HG03108 (cell line): ENCODE results near the gene TRMT2A.

Experiments
- ATAC-seq: cut with Tn5 transposase; IDR thresholded peaks from one replicate; pipeline ENCODE4 v1.9.1; 2021; ENCODE audit warnings: moderate library complexity; ENCODE audit not compliant: unreplicated experiment

Gene TRMT2A

DNA sequence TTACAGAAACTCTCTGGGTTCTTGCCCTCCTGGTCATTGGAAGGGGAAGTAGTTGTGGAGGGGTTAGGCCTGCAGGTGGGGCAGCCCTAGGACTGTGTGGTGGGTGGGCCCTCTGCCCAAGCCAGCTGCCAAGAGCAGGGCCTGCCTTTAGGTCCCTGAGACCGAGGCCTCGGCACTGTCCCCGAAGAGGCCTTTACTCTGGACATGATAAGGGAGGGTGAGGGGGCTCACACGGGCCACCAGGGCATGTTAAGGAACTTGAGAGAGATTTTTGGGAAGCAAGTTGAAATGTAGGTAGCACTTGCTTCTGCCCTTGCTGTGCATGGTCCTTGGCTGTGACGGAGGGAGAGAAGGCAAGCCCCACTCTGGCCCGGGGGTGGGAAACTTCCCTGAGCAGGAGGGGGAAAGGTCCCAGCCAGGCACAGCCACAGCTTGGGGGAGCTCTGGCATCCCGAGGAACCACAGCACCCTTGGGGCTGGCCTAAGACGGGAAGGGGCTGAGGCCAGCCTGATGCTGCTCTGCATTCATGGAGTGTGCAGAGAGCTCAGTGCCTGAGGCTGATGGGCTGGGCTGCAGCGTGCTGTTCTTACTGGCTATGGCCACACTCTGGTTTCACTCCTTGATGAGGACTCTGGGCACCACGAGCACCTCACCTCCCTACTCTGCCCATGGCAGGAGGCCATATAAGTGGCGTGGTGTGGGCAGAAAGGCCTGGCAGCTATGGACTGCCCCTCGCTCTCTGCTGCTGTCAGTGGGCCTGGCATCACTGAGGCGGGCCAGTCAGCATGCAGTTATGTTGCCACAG lies 8.9 kb downstream of the TRMT2A start:
- ATAC-seq, result no peak

DNA sequence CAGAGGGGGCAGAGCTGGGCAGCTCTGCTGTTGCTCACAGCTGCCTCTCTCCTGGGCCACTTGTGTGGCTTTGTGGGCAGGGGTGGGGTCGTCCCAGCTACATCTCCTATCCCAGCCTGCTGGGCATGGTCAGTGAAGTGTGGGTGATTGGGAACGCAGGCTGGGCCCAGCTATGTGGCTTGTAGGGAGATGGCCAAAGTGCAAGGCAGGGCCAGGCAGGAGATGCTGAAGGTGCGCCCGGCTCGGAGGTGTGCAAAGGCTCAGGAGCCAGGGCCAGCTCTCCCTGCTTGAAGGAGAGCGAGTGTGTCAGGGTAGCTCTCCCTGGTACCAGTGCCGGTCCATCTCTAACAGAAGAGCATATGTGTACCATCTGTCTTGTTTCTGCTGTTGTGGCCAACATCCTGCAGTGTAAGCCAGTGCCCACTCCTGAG lies 9.5 kb downstream of the TRMT2A start:
- ATAC-seq, result no peak

DNA sequence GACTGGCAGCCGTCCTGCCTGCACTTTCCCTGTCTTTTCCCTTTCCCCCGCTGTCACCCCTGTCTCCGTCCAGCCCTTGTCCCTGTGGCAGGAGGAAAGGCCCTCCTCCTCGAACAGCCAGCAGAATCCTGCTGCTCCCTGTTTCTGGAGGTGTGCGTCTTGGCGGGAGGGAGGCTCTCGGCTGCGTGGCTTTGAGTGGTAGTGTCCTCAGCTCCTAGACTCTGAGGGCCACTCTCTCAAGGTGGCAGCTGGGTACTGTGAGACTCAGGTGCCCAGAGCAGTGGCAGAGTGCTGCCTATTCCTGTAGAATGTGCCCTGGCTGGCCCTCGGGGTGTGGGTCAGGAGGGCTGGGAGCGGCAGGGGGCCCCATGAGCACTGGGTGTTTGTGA lies 10.2 kb downstream of the TRMT2A start:
- no peak for ATAC-seq

DNA sequence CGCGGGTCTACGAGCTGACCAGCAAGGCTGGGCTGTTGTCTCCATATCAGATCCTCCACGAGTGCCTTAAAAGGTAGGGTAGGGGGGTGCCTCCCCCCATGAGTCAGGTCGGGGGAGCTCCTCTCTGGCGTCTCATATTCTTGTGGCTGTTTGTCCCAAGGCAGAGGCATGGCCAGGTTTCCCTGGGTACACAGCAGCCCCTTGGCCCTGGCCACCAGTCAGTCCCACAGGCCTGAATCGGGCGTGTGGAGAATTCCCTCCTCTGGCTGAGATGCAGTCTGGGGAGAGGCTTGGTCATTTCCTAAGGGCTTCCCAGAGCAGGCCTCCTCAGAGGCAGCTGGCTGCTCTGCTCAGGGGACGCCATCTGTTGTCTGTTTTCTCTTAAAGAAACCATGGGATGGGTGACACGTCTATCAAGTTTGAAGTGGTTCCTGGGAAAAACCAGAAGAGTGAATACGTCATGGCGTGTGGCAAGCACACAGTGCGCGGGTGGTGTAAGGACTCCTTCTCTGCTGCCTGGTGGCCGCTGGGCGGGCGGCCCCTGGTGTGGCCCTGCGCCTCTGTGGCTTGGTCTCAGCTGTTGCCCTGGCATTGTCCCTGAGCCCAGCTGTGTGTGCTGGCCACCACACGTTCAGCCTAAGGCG lies 10.7 kb downstream of the TRMT2A start:
- ATAC-seq, result no peak

DNA sequence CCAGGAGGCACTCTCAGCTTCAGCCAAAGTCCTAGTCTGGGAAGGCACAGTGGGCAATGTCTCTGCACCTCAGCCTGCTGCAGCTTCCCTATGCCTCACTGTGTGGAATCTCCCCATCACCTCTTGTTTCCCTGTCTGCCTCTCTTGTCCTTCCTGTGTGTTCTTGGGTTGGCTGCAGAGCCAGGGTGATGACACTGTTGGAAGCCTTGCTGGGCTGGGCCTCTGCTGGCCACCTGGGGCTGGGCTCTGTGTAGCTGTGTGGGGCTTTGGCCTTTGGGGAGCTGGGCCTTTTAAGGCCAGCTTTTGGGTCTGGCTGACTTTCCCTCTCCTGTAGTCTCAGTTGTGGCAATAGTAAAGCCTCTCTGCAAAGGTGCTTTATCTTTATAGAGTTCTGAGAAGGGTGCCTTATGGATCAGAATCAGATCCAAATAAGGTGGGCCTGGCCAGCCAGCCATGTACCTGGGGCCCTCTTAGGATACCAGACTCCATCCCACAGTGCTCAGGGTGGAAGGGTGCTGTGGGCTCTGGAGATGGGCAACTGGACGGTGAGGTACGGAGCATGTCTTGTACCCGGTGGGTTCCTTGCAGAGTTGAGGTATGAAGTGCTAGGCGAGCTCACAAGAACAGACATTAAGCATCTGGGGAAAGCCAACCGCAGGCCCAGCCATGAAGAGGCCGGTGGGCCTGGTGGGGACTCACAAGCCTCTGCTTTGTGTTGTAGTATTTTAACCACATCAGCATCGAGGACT lies 11.4 kb downstream of the TRMT2A start:
- no peak for ATAC-seq

DNA sequence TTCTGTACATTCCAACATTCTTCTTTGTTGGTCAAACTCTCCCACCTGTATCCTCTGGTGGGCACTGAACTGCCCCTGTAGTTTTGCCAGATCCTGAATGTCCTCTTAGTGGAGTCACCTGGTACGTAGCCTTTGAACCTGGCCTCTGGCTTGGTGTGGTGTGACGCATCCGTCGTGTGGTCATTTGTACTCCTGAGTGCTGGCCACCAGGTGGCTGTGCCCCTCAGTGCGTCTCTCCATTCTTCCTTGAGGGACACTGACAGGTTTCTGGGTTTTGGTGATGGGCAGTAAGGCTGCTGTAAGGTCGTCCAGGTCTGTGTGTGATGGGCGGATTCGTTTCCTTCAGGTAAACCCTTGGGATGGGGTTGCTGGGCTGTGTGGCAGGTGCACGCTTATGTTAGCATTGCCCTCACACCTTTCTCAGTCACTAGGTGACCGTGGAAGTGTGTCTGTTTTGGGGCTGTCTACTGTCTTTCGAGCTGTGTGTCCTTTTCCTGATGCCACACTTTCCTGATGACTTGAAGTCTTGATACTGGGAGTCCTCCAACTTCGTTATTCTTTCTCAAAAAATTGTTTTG lies 14.7 kb downstream of the TRMT2A start:
- no peak for ATAC-seq

DNA sequence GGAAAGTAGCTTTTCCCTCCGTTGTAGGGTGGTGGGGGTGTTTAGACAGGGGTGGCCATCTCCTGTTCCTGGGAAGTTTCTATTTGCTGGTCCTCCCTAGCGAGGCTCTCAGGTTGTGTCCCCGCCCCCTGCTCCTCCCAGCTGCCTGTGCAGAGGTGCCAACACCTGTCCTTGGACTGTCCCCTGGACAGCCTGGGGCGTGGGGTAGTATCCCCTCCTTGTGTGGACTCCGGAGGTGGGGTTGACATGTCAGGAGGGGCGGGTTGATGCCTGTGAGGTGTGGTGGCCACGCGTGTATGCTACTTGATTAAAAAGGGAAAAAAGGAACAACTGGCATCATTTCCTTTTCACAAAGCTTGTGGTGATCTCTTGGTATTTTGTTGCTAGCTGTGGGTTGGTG lies 15.4 kb downstream of the TRMT2A start:
- ATAC-seq, result no peak

DNA sequence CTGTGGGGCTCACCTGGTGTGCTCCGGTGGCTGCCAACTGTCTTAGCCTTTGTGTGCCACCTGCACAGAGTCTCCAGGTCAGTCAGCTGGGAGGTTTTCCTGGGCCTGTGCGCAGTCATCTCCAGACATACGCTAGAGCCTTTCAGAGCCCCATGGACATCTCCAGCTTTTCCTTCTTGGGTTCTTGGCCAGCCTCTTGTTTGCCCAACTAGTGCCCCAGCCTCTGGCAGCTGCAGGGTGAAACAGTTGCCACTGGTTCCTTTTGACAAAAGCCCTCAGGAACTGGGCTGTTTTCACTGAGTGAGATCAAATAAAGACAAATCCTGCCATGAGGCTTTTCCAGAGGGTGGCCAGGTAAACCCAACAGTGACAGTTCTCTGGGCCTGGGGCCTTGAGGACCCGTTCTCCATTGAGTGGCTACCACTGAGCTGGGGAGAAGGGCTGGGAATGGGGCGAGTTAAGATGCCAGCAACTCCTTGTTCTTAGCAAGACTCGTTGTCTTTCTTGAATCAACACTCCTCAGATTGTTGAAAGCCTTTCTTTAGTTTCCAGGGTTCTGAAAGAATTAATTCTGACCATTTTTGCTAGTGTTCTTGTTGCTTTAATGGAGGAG lies 17.8 kb downstream of the TRMT2A start:
- no peak for ATAC-seq

DNA sequence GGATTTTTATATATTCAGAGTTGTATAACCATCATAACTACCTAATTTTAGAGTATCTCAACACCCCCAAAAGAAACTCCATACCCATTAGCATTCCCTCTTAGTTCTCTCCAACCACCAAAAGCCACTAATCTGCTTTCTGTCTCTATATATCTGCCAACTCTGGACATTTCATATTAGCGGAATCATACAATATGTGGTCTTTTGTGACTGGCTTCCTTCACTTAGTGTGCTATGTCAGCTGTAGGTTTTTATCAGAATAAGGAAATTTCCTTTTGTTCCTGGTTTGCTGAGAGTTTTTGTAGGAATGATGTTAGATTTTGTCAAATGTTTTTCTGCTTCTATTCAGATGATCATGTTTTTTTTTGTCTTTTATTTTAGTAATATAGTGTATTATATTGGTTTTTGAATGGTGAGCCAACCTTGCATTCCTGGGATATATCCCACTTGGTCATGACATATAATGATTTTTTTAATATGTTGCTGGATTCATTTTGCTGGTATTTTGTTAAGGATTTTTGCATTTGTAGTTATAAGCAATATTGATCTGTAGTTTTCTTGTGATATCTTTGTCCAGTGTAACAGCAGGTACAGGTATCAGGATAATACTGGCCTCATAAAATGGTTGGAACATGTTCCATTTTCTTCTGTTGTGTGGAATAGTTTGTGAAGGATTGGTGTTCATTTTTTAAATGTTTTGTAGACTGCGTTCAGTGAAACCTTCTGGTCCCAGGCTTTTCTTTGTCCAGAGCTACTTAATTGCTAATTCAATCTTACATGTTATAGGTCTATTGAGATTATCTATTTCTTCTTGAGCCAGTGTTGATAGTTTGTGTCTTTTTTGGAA lies 20.2 kb downstream of the TRMT2A start:
- no peak for ATAC-seq

DNA sequence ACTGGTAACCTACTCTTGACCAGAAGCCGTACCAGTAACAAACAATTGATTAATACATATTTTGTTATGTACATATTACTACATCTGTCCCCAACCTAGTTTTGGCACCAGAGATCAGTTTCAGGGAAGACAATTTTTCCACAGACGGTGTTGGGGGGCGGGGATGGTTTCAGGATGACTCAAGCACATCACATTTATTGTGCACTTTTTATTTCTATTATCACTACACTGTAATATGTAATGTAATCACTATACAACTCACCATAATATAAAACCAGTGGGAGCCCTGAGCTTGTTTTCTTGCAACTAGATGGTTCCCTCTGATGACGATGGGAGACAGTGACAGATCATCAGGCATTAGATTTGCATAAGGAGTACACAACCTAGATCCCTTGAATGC lies 21.5 kb downstream of the TRMT2A start:
- no peak for ATAC-seq

DNA sequence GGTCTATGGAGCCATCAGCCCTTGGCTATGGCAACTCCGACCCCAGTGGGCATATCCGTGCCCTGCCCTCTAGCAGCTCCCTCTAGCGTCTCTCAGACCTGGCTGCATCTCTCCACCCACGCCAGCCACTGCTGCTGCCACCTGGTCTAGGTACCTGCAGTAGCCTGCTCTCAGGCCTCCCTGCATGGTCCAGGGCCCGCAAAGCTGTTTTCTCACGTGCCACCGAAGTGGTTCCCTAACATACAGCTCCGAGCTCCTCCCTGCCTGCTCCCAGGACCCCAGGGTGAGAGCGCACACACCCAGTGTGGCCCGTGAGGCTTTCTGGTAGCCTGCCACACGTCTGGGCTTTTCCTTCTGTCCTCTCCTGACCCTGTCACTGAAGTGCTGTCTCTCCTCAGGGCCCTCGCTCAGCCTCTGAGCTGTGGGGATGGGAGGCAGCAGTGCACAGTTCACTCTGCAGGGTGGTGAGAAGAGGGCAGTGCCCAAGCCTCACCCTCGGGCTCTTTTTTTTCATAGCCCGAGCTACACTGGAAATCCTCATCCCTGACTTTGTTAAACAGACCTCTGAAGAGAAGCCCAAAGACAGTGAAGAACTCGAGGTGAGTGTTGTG lies 22.7 kb downstream of the TRMT2A start:
- no peak for ATAC-seq

DNA sequence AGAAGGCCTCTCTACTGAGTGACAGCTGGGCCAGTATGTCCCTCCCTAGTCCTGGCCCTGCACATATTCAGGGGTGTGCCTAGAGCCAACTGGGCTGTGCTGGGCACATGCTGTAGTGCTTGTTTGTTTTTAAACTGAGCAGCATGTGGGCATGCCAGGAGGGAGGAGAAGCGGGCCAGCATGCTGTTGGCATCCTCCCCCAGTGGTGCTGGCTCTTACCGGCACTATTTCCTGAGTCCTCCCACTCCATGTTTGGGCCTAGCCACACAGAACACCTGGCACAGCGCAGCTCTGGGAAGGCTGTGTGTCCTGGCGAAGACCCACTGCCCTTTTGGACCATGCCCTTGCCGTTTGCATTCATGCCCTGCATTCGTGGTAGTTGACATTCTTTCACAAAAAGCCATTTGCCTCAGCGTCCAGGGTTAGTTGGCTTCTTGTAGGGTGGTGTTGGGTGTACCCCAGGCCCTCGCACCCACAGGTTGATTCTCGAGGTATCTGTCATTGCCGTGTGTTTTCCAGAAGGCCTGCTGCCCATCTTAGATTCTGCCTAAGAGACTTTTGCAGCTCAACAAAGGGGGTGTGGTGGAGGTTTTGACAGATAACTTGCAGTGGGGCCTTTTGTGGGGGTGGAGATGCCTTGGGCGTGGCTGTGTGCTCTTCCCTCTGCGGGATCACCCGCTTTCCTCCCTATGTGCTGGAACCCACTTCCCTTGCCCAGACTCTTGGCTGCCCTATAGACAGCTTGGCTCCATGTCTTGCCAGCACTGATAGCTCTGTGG lies 23.4 kb downstream of the TRMT2A start:
- ATAC-seq, result no peak

DNA sequence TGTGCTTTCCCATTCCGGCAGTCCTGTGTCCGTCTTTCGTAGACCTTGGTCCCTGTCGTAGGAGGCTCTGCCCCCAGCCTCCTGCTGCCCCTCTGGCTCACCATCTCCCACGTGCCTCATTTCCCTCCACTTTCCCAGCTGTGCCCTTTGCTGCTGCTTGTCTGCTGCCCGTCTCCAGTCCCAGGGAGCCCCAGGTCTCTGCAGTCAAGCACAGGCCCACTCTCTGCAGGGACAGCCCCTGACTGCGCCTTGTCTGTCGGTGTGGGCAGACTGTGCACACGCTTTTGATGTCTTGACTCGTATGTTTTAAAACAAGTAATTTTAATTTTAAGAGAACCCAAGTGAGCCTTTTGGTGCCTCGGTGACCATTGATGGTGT lies 24.6 kb downstream of the TRMT2A start:
- ATAC-seq, result no peak

DNA sequence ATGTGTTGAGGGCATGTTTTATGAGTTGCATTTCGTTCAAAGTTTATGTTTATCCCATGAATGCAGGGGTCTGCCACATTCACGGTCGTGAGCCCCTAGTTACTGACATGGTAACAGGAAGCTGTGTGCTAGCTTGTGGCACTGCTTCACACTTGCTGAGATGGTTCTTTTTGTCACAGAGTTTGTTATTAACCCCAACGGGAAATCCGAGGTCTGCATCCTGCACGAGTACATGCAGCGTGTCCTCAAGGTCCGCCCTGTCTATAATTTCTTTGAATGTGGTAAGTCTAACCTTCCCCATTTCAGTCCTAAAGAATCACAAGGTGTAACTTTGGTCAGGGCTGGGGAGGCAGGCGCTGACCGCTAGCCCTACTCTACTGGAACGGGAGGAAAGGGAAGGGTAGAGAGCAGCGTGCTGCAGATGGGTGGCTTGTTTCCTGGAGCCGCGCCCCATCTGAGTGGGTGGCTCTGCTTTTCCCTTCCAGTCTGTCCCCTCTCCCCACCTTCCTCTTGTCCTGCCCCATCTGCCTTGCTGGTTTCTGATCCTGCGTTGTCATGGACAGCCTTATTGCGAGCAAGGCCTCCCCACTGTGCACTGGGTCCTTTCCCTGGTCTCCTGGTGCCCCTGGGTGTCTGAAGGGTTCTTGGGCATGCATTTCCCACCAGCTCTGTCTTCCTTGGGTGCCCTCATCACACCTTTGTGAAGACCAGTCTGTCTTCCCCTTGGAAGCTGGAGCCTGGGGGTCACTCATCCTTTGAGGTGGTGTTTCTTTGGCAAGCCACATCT lies 25.1 kb downstream of the TRMT2A start:
- no peak for ATAC-seq

DNA sequence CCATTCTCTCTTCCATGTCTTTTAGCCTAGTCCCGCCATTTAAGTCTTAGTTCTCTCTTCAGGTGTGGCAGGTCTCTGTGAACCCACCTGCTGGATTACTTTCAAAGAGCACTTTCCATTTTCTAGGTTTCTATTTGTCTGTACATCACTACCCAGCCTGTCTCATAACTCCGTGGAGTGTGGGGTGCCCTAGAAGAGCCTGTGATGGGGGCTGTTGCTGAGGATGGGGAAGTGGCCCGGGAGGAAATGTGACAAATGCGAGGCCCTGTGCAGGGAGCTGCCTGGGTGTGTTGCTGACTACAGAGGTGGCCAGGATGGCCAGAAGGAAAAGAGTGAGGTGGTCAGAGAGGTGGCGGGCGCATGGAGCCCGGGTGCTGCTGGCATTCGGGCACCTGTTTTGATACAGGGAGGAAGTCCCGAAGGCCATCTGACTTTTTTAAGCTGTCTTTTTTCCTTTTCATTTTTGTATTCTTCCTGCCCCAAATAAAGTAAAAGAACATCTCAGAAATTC lies 26.2 kb downstream of the TRMT2A start:
- ATAC-seq, result no peak

DNA sequence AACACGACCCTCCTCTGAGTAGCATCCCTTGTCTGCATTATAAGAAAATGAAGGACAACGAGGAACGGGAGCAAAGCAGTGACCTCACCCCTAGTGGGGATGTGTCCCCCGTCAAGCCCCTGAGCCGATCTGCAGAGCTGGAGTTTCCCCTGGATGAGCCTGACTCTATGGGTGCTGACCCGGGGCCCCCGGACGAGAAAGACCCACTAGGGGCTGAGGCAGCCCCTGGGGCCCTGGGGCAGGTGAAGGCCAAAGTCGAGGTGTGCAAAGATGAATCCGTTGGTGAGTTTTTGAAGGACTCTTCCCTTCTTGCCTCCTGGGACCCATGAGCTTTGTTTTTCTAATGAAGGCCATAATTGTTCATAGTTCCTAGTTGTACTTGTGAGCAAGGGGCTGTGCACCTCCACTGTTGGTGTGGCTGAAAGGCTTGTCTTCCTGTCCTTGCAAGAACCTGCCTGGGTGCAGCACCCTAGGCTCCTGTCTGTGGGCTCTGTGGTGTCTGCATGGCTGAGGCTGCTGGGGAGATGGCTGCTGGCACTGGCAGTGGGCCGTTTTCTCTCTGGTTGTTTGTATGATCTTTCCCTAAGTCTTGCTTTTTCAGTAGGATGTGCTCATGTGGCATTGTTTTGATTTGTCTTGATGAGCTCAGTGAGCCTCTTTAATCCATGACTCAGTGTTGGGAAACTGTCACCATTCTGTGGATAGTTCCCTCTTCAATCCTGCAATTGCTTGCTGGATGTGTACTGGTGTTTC lies 26.9 kb downstream of the TRMT2A start:
- ATAC-seq, result no peak

DNA sequence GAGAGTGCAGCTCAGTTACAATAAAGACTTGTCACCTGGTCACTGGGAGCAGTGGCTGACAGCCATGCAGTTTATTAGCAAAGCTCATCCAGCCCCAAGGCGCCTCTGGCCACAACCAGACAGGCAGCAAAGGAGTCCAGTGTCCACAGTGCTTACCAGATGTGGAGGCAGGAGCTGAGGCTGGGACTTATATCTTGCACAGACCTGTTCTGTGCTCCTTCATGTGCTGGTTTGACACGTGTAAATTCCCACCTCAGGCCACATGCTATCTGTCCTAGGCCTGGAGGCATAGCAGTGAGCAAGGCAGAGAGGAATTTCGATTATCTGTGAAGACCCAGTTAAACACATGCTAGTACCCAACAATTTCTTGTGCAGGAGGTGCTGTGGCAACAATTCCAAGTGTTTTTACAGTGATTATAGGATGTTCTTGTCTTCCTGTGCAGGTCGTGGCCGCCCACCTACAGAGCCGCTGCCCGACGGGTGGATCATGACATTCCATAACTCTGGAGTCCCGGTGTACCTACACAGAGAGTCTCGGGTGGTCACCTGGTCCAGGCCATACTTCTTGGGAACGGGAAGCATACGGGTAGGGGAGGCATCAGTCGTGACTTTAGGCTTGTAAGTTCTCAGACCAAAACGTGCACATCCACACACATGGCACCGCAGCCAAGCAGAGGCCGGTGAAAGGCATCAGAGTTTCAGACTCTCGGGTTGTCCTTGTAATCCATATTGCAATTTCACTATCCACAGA lies 27.6 kb downstream of the TRMT2A start:
- ATAC-seq, result no peak
